Dendritic cell treated with granulocyte-macrophage colony-stimulating factor and Interleukin-4, amounts not matched to agents 40 ng/mL and 50 ng/mL, for 4 days (primary cell): ENCODE data around the gene NFIB.

Experiments
- H3K27ac Mint-ChIP-seq: one replicate; pipeline ENCODE4 v1.8.0; 2022; ENCODE audit warnings: mild to moderate bottlenecking, mixed read lengths
- H3K27me3 Mint-ChIP-seq: one replicate; pipeline ENCODE4 v1.8.0; 2022; ENCODE audit warnings: mild to moderate bottlenecking, mixed read lengths
- H3K36me3 Mint-ChIP-seq: one replicate; pipeline ENCODE4 v1.8.0; 2022; ENCODE audit warnings: low read depth, mixed read lengths
- H3K4me1 Mint-ChIP-seq: one replicate; pipeline ENCODE4 v1.8.0; 2022; ENCODE audit warnings: low read depth, mixed read lengths
- H3K4me3 Mint-ChIP-seq: one replicate; pipeline ENCODE4 v1.8.0; 2022; ENCODE audit warnings: mild to moderate bottlenecking, moderate library complexity, mixed read lengths
- H3K9me3 Mint-ChIP-seq: one replicate; pipeline ENCODE4 v1.8.0; 2022; ENCODE audit warnings: mixed read lengths
- intact Hi-C: fragments of 100-400 bp; cut with micrococcal nuclease; formaldehyde crosslinking; loops from one replicate; pipeline ENCODE4 v1.15.0; 2022

Gene NFIB

DNA sequence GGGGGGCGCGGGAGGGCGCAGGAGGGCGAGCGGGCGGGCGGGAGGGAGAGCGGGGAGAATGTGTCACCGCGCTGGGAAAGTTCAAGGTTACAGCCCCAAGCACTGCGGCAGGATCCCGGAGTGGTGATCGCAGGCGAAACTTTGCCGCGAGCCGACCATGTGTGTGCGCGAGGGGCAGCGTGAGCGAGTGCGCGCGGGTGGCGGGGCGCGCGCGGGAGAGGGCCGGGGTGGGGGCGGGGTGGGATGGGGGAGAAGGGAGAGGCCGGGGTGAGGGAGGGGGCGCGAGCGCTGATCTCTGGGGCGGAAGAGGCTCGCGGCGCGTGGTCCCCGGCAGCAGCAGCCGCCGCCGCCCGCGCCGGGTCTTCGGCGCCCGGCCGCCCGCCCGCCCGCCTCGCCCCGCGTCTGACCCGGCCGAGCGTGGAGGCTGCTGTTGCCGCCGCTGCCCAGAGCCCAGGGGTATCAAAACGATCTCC lies at the start of gene NFIB:
NFIB (minus strand) TSS at position 191 of the 473 bp plus-strand sequence. CDS start 630 bp downstream, outside the sequence.
- intact Hi-C loops: no loop called here
- H3K27ac Mint-ChIP-seq: no peak within 1 kb of the TSS
- peaks cover 27% of the 10 kb centered on the region for H3K4me1 Mint-ChIP-seq
- H3K9me3 Mint-ChIP-seq: no peaks in the 10 kb centered on the region
- H3K27me3 Mint-ChIP-seq: peaks cover 72% of the 10 kb centered on the region
- H3K36me3 Mint-ChIP-seq: no peaks in the 10 kb centered on the region
- H3K4me3 Mint-ChIP-seq: peak within 1 kb of the TSS; percentile 76

DNA sequence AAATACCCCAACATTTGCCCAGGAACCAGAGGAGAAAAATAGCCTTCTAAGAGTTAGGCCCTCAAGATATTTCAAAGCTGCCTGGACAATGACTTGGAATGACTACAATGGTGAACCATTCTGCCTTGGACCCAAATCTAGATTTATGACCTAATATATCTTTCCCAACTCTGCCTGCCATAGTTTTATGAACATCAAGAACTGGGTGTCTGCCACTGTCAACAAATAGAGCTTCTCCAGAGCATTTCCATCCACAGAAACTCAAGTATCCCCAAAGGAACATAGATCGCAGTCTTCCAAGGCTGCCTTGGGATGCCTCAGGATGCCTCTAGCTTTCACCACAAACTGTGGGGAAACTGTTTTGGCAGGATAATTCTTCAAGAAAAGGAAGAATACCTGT lies 48.2 kb upstream of the NFIB start:
- intact Hi-C loops: no loop called here
- no peak overlapping the region for H3K27ac Mint-ChIP-seq
- no peaks in the 10 kb centered on the region for H3K36me3 Mint-ChIP-seq
- H3K4me3 Mint-ChIP-seq: no peak overlapping the region
- H3K9me3 Mint-ChIP-seq: no peaks in the 10 kb centered on the region
- H3K27me3 Mint-ChIP-seq: peaks cover 3% of the 10 kb centered on the region
- no peaks in the 10 kb centered on the region for H3K4me1 Mint-ChIP-seq

DNA sequence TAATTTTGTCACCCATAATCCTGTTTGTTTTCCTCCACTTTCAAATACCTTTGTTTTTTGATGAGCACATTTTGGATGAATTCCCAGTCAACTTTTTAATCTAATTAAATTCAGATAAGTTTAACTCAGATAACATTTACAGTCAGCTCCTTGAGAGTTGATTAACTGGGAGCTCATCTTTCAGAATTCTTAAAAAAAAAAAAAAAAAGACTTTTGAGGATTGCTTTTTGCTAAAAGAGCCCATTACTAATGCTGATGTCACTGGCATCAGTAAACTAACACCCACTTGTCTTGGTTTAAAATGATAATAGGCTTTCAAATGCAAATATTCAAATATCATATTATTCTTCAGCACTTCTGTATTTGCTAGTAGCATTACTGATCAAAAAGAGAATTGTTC lies 47.1 kb upstream of the NFIB start:
- Mint-ChIP-seq H3K27ac (no peak overlapping the region), H3K36me3 (no peaks in the 10 kb centered on the region), H3K27me3 (peaks cover 6% of the 10 kb centered on the region), H3K4me3 (no peak overlapping the region), H3K4me1 (no peaks in the 10 kb centered on the region), H3K9me3 (no peaks in the 10 kb centered on the region)
- intact Hi-C loops: no loop called here

DNA sequence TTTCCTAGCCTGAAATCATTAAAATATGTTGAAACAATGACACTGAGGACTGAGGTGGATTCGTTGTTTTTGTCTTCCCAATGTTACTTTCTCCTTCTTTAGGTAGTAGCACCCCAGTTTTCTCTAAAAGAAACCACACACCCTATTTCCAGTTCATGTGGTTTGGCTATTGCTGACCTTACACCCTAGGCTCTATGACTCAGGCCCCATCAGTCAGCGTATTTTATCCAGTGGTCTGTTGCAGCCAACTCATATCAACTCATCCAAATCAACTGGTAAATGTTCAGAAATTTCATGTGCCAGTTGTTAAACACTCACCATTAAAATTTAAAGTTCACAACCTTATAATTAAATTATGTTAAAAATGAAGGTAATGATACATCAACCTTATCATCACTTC lies 44.6 kb upstream of the NFIB start:
- Mint-ChIP-seq H3K4me1 (peaks cover under 1% of the 10 kb centered on the region), H3K36me3 (no peaks in the 10 kb centered on the region), H3K27ac (no peak overlapping the region), H3K4me3 (no peak overlapping the region), H3K27me3 (peaks cover 18% of the 10 kb centered on the region), H3K9me3 (no peaks in the 10 kb centered on the region)
- intact Hi-C loops: no loop called here

DNA sequence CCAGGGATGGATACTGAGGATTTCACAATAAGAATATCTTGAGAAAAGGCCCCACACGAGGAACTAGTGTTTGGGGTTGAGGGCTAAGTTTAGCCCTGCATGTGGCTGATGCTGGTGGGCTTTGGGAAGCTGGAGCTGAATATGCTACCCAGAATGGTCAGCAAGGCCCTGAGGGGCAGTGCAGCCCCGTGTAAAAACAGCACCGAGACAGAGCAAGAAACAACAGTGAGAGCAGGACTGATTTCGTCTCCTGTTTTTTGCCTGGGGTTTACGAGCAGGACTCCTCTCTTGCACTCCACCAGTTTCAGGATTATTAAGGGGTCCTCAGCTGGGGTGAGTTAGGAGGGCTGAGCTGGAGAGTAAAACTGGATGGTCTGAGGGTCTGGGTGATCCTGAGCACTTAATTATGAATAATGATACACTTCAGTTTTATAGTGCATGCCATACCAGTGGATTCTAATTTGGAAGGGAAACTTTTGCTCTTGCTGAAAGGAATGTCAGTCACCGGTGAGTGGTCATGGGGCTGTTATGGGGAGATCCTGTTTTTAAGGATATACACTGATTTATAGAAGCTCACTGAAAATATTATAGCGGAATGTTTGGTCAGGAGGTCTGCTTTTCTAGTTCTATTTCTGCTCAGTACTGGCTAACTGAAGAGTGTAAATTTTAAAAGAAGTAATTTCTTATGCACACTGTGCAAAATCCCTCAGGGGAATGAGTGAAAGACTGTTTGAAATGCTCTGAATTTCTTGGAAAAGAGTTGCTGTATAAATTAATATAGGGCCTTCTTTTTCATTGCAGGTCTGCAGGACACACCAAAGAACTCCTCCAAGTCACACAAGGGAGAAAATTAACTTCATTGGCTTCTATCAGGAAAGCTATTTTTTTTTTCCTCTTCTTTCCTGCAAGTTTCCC lies 42.7 kb upstream of the NFIB start:
- intact Hi-C loops: no loop called here
- no peak overlapping the region for H3K27ac Mint-ChIP-seq
- H3K27me3 Mint-ChIP-seq: peaks cover 29% of the 10 kb centered on the region
- no peak overlapping the region for H3K4me3 Mint-ChIP-seq
- H3K4me1 Mint-ChIP-seq: peaks cover 5% of the 10 kb centered on the region
- H3K36me3 Mint-ChIP-seq: no peaks in the 10 kb centered on the region
- H3K9me3 Mint-ChIP-seq: no peaks in the 10 kb centered on the region

DNA sequence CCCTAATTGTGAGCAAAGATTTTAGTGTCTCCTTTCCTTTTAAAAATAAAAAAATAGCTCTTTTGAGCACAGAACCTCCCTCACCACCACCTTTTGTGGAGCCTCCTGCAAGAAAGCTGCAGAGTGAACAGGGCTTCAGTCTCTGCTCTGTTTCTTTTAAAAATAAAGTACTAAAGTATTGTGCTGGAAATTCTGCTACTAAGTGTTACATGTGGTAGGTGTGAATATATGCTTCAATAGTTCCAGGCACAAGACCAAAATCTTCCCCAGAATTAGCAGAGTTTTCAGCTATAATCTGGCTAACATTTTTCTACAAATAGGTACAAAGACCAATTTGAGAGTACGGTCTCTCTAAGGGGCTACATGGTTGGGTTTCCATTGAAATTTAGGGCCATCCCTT lies 40.3 kb upstream of the NFIB start:
- intact Hi-C loops: no loop called here
- H3K27ac Mint-ChIP-seq: no peak overlapping the region
- peaks cover 40% of the 10 kb centered on the region for H3K27me3 Mint-ChIP-seq
- peaks cover 5% of the 10 kb centered on the region for H3K4me1 Mint-ChIP-seq
- H3K4me3 Mint-ChIP-seq: no peak overlapping the region
- H3K36me3 Mint-ChIP-seq: no peaks in the 10 kb centered on the region
- H3K9me3 Mint-ChIP-seq: no peaks in the 10 kb centered on the region

DNA sequence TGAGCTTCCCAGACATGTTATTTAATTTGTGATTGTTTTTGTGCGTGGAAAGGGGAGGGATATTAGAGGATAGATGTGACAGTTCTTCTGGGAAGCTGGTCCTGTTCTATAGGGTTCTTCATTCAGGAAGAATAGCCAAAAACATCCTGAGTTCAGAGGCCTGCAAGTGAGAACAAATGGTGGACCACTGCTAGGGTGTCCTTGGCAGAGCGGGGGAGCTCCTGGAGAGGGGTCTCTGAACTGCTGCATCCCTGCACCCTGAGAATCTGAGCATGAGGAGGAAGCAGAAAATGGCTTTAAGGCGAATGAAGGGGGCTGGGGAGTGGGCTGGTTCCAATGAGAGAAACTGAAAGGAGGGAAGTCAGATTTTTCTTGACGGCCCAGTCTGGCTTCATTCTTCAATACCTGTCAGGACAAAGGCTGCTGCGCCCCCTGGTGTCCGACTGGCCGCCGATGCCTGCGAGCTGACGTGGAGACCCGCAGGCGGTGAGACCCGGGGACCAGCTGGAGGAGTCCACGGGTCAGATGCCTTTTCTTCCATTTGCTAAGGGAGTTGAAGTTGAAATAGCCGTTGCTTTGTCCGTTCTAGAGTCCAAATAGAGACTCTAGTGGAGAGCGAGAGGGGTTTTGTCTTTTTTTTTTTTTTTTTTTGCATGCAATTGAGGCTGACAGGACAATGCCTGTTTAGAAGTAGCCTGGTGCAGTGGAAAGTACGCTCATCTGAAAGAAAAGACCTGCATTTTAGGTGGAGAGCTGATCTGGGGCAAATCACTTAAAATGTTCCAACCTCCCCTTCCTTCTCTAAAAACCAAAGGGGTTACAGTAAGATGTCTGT lies 39.5 kb upstream of the NFIB start:
- peaks cover 40% of the 10 kb centered on the region for H3K27me3 Mint-ChIP-seq
- H3K9me3 Mint-ChIP-seq: no peaks in the 10 kb centered on the region
- intact Hi-C loops: loop anchor here (1.0 to 2.0 kb wide), 2 partner anchors 926 to 1001 kb away; no protein-coding TSS in a partner anchor
- H3K27ac Mint-ChIP-seq: no peak overlapping the region
- H3K4me1 Mint-ChIP-seq: peaks cover 5% of the 10 kb centered on the region
- no peak overlapping the region for H3K4me3 Mint-ChIP-seq
- no peaks in the 10 kb centered on the region for H3K36me3 Mint-ChIP-seq

DNA sequence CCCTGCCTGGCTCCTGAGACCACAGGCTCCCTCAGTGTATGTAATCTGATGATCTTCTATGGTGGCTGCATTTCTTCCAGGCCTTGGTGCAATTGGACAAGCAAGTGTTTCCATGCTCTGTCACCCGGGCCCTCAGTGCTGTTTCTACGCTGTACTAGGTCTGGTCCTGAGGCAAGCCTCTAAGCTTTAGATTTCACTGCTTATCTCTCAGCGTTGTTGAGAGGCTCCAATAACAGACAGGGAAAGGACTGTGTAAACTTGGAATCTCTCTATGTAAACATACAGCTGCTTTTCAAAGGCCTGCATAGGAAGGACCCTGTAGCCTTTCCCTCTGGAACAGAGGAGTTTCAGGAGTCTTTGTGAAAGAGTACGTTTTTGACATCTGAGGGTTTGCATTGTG lies 38.6 kb upstream of the NFIB start:
- Mint-ChIP-seq H3K36me3 (no peaks in the 10 kb centered on the region), H3K4me3 (no peak overlapping the region), H3K4me1 (peaks cover 5% of the 10 kb centered on the region), H3K27me3 (peaks cover 40% of the 10 kb centered on the region), H3K27ac (no peak overlapping the region), H3K9me3 (no peaks in the 10 kb centered on the region)
- intact Hi-C loops: loop anchor here (2.0 kb wide), 1 partner anchor 1000 kb away; no protein-coding TSS in a partner anchor

DNA sequence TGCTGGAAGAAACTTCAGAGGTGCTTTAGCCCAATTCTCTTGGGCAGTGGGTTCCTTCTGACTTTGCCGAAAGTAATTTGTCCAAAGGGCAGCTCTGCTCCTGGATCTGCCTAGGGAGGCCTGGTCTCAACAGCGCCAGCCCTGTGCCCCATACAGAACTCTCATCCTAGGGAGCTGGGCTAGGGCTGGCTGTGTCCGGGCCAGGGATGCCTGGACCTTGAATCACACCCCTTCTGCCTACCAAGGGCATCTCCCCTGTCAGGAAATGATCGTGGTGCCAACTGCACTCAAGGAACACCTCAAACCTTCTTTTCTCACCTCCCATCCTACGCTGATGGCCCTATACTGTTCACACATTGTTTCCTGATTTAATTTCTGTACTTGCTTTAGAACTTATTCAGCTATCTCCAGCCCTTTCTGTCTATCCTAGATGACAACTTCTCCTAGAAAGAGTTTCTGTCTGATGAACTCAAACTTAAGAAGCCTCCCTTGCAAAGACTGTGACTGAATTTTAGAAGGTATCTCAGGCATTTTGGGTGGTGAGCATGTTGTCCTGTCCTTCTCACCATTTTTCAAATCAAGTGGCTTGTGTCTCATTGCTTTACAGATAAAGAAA lies 37.4 kb upstream of the NFIB start:
- Mint-ChIP-seq H3K27ac (no peak overlapping the region), H3K27me3 (peaks cover 36% of the 10 kb centered on the region), H3K4me3 (no peak overlapping the region), H3K9me3 (no peaks in the 10 kb centered on the region), H3K36me3 (no peaks in the 10 kb centered on the region), H3K4me1 (peaks cover 5% of the 10 kb centered on the region)
- intact Hi-C loops: no loop called here

DNA sequence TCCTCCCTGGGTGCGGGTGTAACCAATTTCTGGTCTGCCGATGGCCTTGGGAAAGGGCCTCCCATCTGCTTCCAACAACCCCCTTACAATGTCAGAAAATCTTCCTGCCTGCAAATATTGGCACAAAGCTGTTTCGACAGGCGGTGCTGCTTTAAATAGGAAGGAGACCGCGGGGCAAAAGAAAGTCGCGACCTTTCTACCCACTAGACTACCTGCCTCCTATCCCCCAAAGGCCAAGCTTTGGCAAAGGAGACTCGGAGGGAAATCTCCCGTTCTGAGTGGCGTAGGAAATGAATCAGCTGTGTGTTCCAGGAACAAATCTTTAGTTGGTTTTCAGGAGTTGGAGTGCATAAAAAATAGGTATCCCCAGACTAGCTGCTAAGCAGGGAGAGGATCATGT lies 36.8 kb upstream of the NFIB start:
- H3K4me3 Mint-ChIP-seq: no peak overlapping the region
- intact Hi-C loops: no loop called here
- no peak overlapping the region for H3K27ac Mint-ChIP-seq
- peaks cover 5% of the 10 kb centered on the region for H3K4me1 Mint-ChIP-seq
- H3K36me3 Mint-ChIP-seq: no peaks in the 10 kb centered on the region
- peaks cover 36% of the 10 kb centered on the region for H3K27me3 Mint-ChIP-seq
- no peaks in the 10 kb centered on the region for H3K9me3 Mint-ChIP-seq

DNA sequence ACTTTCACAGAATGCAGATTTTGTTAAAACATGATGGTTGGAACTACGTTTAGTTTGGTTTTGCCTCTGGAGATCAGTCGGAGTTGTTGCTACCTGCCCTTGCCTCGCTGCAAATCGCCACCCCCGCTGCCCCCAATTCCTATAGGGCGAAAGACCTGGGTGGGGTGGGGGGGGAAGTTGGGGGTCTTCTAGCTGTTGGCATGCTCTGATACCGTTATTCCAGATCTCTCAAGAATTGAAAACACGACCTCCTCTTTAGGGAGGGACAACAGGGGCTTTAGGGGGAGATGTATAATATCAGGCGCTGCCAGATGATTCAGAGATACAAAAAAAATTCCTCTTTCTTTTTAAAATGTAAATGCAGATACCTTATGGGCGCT lies 36.4 kb upstream of the NFIB start:
- peaks cover 36% of the 10 kb centered on the region for H3K27me3 Mint-ChIP-seq
- intact Hi-C loops: no loop called here

DNA sequence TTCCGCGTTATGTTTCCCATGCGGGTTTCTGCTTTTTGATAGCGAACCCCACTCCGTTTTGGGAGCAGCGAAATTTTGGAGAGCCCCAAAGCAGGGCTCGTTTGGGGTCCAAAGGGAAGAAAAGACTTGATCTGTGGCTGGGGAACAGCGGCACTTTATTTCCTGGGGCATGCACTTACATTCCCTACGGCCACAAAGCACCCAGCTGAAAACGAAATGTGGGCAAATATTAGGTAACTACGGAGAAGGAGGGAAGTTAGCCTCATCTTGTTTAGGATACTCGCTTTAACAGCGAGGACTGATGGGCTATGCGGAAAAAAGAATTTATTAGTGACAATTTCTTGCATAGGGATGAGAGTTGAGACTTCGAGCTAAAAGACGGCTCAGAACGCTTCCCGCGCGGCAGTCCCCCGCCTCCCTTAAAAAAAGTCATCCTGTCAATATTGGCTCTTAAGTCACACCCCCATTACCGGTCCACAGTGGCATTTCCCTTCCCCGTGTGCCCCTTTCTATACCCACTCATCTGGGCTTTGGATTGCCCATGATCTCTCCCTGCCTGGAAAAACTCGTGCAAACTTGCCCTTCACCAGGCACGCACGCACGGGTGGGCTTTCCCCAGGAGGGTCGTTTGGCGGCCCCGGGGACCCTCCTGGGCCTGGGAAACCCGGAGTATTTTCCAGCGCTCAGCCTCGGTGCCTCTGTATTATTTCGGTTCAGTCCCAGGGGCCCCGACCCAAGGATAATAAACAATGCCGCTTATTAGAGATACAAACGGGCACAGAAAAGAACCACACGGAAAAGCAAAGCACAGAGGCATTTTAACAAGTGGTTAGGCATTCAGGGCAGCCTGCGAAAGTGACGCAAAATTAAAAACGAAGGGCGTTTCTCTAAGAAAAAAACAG lies 35.8 kb upstream of the NFIB start:
- no peaks in the 10 kb centered on the region for H3K9me3 Mint-ChIP-seq
- peaks cover 5% of the 10 kb centered on the region for H3K4me1 Mint-ChIP-seq
- H3K27ac Mint-ChIP-seq: no peak overlapping the region
- intact Hi-C loops: no loop called here
- no peak overlapping the region for H3K4me3 Mint-ChIP-seq
- peaks cover 34% of the 10 kb centered on the region for H3K27me3 Mint-ChIP-seq
- no peaks in the 10 kb centered on the region for H3K36me3 Mint-ChIP-seq

More for the DNA sequence above, 36.4 kb upstream of the NFIB start:
- Mint-ChIP-seq H3K36me3 (no peaks in the 10 kb centered on the region), H3K9me3 (no peaks in the 10 kb centered on the region), H3K4me3 (no peak overlapping the region), H3K27ac (no peak overlapping the region), H3K4me1 (peaks cover 5% of the 10 kb centered on the region)

DNA sequence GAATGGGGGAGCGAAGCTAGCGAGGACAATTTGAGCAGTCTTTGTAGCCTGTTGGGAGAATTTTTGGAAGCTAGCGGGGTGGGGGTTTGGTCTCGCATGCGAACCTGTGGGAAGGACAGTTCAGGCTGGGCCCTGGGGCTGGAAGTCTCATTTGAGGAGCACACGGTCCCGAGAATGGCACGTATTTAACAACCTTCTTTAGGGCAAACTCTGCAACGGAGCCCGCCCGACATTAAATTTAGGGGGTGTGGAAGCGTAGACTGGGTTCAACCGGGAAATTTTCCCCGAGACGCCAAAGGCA lies 35.2 kb upstream of the NFIB start:
- no peak overlapping the region for H3K4me3 Mint-ChIP-seq
- peaks cover 29% of the 10 kb centered on the region for H3K27me3 Mint-ChIP-seq
- H3K27ac Mint-ChIP-seq: no peak overlapping the region
- peaks cover 5% of the 10 kb centered on the region for H3K4me1 Mint-ChIP-seq
- intact Hi-C loops: no loop called here
- no peaks in the 10 kb centered on the region for H3K36me3 Mint-ChIP-seq
- H3K9me3 Mint-ChIP-seq: no peaks in the 10 kb centered on the region
